ENCODE data around the gene CPNE5.

CPNE5 gene

DNA sequence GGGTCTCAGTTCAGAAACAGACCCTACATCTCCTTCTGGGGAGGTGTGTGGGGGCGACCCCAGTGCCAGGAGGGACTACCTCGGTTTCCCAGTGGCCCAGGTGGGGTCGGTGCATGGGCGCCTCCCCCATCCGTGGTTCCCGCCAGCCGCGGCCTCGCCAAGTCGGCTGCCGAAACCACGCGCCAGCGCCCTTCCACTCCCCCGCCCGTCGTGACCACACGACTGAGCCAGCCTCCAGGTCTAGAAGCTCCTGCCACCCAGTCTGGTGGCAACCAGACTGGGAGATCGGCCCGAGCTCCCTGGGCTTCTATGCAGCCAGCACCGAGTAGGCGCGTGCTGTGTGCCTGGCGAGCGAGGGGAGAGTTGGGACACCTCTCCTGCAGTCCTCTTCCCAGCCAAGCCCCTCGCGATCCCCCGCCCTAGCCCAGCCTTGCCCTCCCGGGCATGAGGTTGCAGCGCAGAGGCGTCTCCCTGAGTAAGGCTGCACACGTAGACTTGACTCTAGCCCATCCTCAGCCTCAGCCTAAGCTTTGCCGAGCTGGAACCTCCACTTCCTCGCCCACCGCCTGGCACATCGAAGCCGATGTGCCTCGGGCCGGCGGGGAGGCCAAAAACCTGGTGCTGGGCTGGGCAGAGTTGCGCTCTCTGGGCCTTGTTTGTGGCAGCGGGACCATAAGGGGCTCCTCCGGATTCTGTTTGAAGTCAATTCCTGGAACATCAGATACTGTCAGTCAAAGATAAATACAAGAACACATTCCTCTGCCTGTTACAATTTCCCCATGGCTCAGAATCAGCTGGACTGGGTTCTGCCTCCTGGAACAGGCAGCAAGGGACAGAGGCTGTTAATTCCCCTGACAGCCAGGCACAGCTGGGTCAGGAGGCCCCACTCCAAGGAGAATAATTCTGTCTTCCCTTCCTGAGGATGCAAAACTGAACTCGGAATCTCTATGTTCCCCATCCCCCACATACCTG lies 1.5 kb upstream of the CPNE5 start:
- Histone ChIP-seq H3K14ac (ENCODE audit: low read length) (no peak overlapping the region), H3K27me3 (ENCODE audit: insufficient read depth, low read length) (peaks cover 35% of the 10 kb centered on the region), H2BK12ac (ENCODE audit: low read length) (peak overlapping the region; percentile 24), H4K91ac (ENCODE audit: low read depth, low read length) (peak overlapping the region; percentile 17), H3K9ac (ENCODE audit: low read length) (no peak overlapping the region), H2BK120ac (ENCODE audit: insufficient read depth, low read length, poor library complexity) (no peak overlapping the region), H4K12ac (ENCODE audit: low read depth, low read length) (peak overlapping the region; percentile 16), H3K4me3 (ENCODE audit: low read depth, low read length) (peak overlapping the region; percentile 10), H2AFZ (ENCODE audit: insufficient read depth, low read length, poor library complexity) (no peak overlapping the region), H3K23ac (ENCODE audit: low read length) (no peak overlapping the region), H3K4me1 (ENCODE audit: control insufficient read depth in 1 of 2, insufficient read depth in 2 of 2, low read length in 2 of 2) (peaks cover 16 to 19% of the 10 kb centered on the region in 2 experiments), H3K36me3 (ENCODE audit: control insufficient read depth in 1 of 2, insufficient read depth in 2 of 2, low read length in 2 of 2) (no peaks in the 10 kb centered on the region), H3K4me2 (ENCODE audit: low read length) (peak overlapping the region; percentile 61), H3K79me2 (ENCODE audit: control insufficient read depth, insufficient read depth, low read length, poor library complexity) (no peaks in the 10 kb centered on the region), H2BK5ac (ENCODE audit: low read depth, low read length, poor library complexity) (no peak overlapping the region), H3K18ac (ENCODE audit: low read length) (no peak overlapping the region), H2AK5ac (ENCODE audit: low read length) (no peak overlapping the region), H4K8ac (ENCODE audit: low read depth, low read length) (no peak overlapping the region), H3K27ac (ENCODE audit: low read depth, low read length) (no peak overlapping the region), H3K4ac (ENCODE audit: low read depth, low read length) (no peak overlapping the region), H3K9me3 (ENCODE audit: insufficient read depth, low read depth, low read length) (peaks cover 7% of the 10 kb centered on the region), H3K79me1 (ENCODE audit: low read length) (no peaks in the 10 kb centered on the region)
- DNase-seq, result no peak
- no CpG with 5 or more reads among the region's 44 CpGs for WGBS (ENCODE audit: extremely low coverage, insufficient coverage, insufficient read length)

DNA sequence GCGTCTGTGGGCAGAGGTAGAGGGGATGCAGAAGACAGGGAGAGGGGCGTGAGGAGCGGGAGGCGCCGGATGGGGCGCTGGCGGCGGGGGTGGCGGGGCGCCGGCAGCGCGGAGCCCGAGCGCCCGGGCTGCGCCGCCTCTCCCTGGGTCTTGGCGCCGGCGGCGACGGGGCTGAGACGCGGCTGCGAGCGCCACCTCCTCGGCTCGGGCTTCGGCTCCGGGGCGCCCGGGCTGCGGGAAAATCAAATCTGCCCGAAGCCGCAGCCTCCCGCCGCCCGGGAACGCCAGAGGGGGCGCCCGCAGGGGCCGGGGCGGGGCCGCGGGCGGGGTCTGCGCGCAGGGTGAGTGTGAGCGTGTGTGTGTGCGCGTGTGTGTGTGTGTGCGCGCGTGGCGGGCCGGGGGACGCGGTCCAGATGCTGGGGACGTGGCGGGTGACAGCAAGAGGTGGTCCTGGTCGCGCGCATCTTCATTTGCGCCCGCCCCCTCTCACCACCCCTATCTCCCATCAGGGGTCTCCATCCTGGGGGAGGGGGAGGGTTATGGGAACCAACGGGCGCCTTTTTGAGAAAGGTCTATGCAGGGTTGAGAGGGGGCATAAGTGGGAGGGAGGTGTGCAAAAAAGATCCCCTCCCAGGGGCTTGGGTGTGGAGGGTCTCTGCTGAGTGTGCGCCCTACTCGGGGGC lies 646 bp upstream of the CPNE5 start:
- no peak overlapping the region for H4K8ac ChIP-seq (ENCODE audit: low read depth, low read length)
- peak overlapping the region; percentile 16 for H4K12ac ChIP-seq (ENCODE audit: low read depth, low read length)
- no peaks in the 10 kb centered on the region for H3K79me1 ChIP-seq (ENCODE audit: low read length)
- no peak overlapping the region for H3K27ac ChIP-seq (ENCODE audit: low read depth, low read length)
- H2BK5ac ChIP-seq (ENCODE audit: low read depth, low read length, poor library complexity), result no peak overlapping the region
- no peak overlapping the region for H3K4ac ChIP-seq (ENCODE audit: low read depth, low read length)
- peak overlapping the region; percentile 57 for H3K4me3 ChIP-seq (ENCODE audit: low read depth, low read length)
- H3K14ac ChIP-seq (ENCODE audit: low read length), result no peak overlapping the region
- H3K36me3 ChIP-seq (ENCODE audit: control insufficient read depth in 1 of 2, insufficient read depth in 2 of 2, low read length in 2 of 2), result no peaks in the 10 kb centered on the region
- H3K9ac ChIP-seq (ENCODE audit: low read length), result no peak overlapping the region
- WGBS (ENCODE audit: extremely low coverage, insufficient coverage, insufficient read length), result no CpG with 5 or more reads among the region's 70 CpGs
- no peak overlapping the region for H2AFZ ChIP-seq (ENCODE audit: insufficient read depth, low read length, poor library complexity)
- H2BK12ac ChIP-seq (ENCODE audit: low read length), result no peak overlapping the region
- peak in 1 of 2 donors; percentile 43 for DNase-seq
- peaks cover 35% of the 10 kb centered on the region for H3K27me3 ChIP-seq (ENCODE audit: insufficient read depth, low read length)
- no peak overlapping the region for H3K23ac ChIP-seq (ENCODE audit: low read length)
- H2BK120ac ChIP-seq (ENCODE audit: insufficient read depth, low read length, poor library complexity), result no peak overlapping the region
- peak overlapping the region; percentile 61 for H3K4me2 ChIP-seq (ENCODE audit: low read length)
- H3K4me1 ChIP-seq (ENCODE audit: control insufficient read depth in 1 of 2, insufficient read depth in 2 of 2, low read length in 2 of 2), result peaks cover 17 to 21% of the 10 kb centered on the region in 2 experiments
- no peak overlapping the region for H3K18ac ChIP-seq (ENCODE audit: low read length)
- H4K91ac ChIP-seq (ENCODE audit: low read depth, low read length), result no peak overlapping the region
- no peaks in the 10 kb centered on the region for H3K79me2 ChIP-seq (ENCODE audit: control insufficient read depth, insufficient read depth, low read length, poor library complexity)
- peaks cover 7% of the 10 kb centered on the region for H3K9me3 ChIP-seq (ENCODE audit: insufficient read depth, low read depth, low read length)
- H2AK5ac ChIP-seq (ENCODE audit: low read length), result no peak overlapping the region

DNA sequence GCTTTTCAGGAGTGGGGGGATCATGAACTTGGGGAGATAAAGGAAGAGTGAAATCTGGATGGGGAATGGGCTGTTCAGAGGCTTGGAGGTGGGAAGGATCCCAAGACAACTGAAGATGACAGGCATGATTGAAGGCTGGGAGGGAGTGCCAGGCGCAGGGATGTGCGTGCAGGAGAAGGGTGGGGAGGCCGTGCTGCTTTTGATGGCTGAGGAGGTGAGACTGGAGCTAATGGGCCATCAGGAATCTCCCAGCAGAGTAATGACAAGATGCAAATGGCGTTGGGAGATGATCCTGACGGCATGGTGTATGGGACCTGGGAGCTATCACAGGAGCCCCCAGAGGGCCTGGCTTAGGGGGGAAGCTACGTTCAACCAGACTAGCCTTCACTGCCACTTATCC lies 1.6 kb downstream of the CPNE5 start:
- DNase-seq, result no peak
- Histone ChIP-seq H4K12ac (ENCODE audit: low read depth, low read length) (no peak overlapping the region), H2BK12ac (ENCODE audit: low read length) (no peak overlapping the region), H4K8ac (ENCODE audit: low read depth, low read length) (no peak overlapping the region), H3K27me3 (ENCODE audit: insufficient read depth, low read length) (peaks cover 35% of the 10 kb centered on the region), H2AK5ac (ENCODE audit: low read length) (no peak overlapping the region), H3K4ac (ENCODE audit: low read depth, low read length) (no peak overlapping the region), H2BK5ac (ENCODE audit: low read depth, low read length, poor library complexity) (no peak overlapping the region), H3K9me3 (ENCODE audit: insufficient read depth, low read depth, low read length) (peaks cover 7% of the 10 kb centered on the region), H3K23ac (ENCODE audit: low read length) (no peak overlapping the region), H3K9ac (ENCODE audit: low read length) (no peak overlapping the region), H3K4me3 (ENCODE audit: low read depth, low read length) (no peak overlapping the region), H3K4me2 (ENCODE audit: low read length) (no peak overlapping the region), H2BK120ac (ENCODE audit: insufficient read depth, low read length, poor library complexity) (no peak overlapping the region), H3K18ac (ENCODE audit: low read length) (no peak overlapping the region), H3K14ac (ENCODE audit: low read length) (no peak overlapping the region), H3K36me3 (ENCODE audit: control insufficient read depth in 1 of 2, insufficient read depth in 2 of 2, low read length in 2 of 2) (no peaks in the 10 kb centered on the region), H3K79me1 (ENCODE audit: low read length) (no peaks in the 10 kb centered on the region), H3K4me1 (ENCODE audit: control insufficient read depth in 1 of 2, insufficient read depth in 2 of 2, low read length in 2 of 2) (peaks cover 19 to 20% of the 10 kb centered on the region in 2 experiments), H4K91ac (ENCODE audit: low read depth, low read length) (no peak overlapping the region), H3K27ac (ENCODE audit: low read depth, low read length) (no peak overlapping the region), H3K79me2 (ENCODE audit: control insufficient read depth, insufficient read depth, low read length, poor library complexity) (no peaks in the 10 kb centered on the region), H2AFZ (ENCODE audit: insufficient read depth, low read length, poor library complexity) (no peak overlapping the region)
- WGBS (ENCODE audit: extremely low coverage, insufficient coverage, insufficient read length), result no CpG with 5 or more reads among the region's 6 CpGs

DNA sequence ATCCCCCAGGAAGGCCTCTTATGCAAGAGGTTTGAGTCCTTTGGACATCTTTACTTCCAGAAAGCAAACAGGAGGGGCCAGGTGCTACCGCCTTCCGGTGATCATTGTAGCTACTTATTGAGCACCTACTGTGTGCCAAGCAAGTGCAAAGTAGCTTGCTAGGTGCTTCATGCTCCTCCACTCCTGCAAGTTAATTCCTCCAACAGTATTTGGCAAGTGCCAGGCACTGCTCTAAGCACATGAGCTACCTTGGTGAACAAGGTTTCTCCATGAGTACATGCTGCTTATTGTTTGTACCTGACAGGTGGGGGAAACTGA lies 2.3 kb downstream of the CPNE5 start:
- DNase-seq, result no peak
- H3K79me2 ChIP-seq (ENCODE audit: control insufficient read depth, insufficient read depth, low read length, poor library complexity), result no peaks in the 10 kb centered on the region
- no peak overlapping the region for H3K14ac ChIP-seq (ENCODE audit: low read length)
- no peak overlapping the region for H3K9ac ChIP-seq (ENCODE audit: low read length)
- H3K27me3 ChIP-seq (ENCODE audit: insufficient read depth, low read length), result peaks cover 35% of the 10 kb centered on the region
- no peak overlapping the region for H4K12ac ChIP-seq (ENCODE audit: low read depth, low read length)
- H2BK5ac ChIP-seq (ENCODE audit: low read depth, low read length, poor library complexity), result no peak overlapping the region
- no peak overlapping the region for H4K8ac ChIP-seq (ENCODE audit: low read depth, low read length)
- peaks cover 19 to 20% of the 10 kb centered on the region in 2 experiments for H3K4me1 ChIP-seq (ENCODE audit: control insufficient read depth in 1 of 2, insufficient read depth in 2 of 2, low read length in 2 of 2)
- no peak overlapping the region for H4K91ac ChIP-seq (ENCODE audit: low read depth, low read length)
- no peaks in the 10 kb centered on the region for H3K79me1 ChIP-seq (ENCODE audit: low read length)
- no peak overlapping the region for H3K23ac ChIP-seq (ENCODE audit: low read length)
- no peak overlapping the region for H2BK12ac ChIP-seq (ENCODE audit: low read length)
- peaks cover 8% of the 10 kb centered on the region for H3K9me3 ChIP-seq (ENCODE audit: insufficient read depth, low read depth, low read length)
- no peak overlapping the region for H2BK120ac ChIP-seq (ENCODE audit: insufficient read depth, low read length, poor library complexity)
- H3K36me3 ChIP-seq (ENCODE audit: control insufficient read depth in 1 of 2, insufficient read depth in 2 of 2, low read length in 2 of 2), result no peaks in the 10 kb centered on the region
- no peak overlapping the region for H2AFZ ChIP-seq (ENCODE audit: insufficient read depth, low read length, poor library complexity)
- no peak overlapping the region for H3K4ac ChIP-seq (ENCODE audit: low read depth, low read length)
- no peak overlapping the region for H3K18ac ChIP-seq (ENCODE audit: low read length)
- no peak overlapping the region for H3K27ac ChIP-seq (ENCODE audit: low read depth, low read length)
- no peak overlapping the region for H3K4me3 ChIP-seq (ENCODE audit: low read depth, low read length)
- H3K4me2 ChIP-seq (ENCODE audit: low read length), result no peak overlapping the region
- no CpG with 5 or more reads among the region's 2 CpGs for WGBS (ENCODE audit: extremely low coverage, insufficient coverage, insufficient read length)
- no peak overlapping the region for H2AK5ac ChIP-seq (ENCODE audit: low read length)
